GM18861 (cell line): ENCODE data around the gene PTX3.

ENCODE experiments used
- ATAC-seq: cut with Tn5 transposase; IDR thresholded peaks from one replicate; pipeline ENCODE4 v1.9.1; 2021; ENCODE audit not compliant: unreplicated experiment

PTX3 gene

DNA sequence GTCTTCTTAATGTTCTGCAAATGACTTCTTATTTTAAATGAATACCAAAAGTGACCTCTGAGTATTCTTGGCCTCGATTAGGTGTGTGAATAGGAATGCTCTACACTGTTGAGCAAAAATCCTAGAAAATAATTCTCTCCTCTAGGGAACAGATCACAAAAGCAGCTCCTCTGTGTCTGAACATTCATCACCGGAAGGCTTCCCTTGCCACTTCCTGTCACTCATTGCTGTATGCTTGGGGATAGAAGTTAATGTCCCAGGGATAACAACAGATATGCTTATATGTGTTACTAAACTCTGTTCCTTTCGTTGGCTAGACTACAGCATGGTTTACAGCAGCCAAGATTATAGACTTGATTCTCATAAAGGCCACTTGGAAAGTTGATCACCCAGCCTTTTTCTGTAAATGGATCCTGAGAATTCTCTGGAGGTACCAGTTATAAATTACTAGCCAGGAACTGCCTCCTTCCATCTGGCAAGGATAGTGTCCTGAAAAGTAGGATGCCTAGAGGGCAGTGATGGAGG lies 16.0 kb upstream of the PTX3 start:
- ATAC-seq, result no peak

DNA sequence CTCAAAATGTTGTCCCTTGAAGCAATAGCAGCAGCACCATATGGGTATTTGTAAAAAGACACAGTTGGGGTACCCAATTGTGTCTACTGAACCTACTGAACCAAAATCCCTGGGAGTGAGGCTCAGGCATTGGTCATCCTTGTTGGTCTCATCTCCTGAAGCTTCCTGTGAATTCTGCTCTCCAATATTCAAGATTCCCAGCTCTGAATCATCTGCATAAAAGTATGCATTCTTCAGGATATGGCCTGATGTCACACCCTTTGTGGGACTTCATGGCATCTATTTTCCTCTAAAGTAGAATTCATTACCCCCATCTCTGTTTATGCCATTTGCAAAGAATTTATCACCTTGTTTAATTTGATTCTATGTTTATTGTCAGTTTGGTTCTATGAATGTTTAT lies 13.3 kb upstream of the PTX3 start:
- no peak for ATAC-seq

DNA sequence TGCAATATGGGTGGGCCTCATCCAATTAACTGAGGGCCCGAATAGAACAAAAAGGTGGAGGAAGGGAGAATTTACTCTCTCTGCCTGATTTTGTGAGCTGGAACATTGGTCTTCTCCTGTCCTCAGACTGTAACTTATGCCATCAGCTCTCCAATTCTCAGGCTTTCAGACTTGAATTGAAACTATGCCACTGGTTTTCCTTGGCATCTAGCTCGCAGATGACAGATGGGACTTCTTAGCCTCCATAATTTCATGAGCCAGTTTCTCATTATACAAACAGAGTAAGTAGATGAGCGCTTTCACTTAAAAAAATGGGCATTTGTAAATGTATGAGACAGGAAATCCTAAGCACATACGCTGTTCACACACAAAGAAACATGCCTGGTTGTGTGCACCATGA lies 8.7 kb upstream of the PTX3 start:
- ATAC-seq, result no peak

DNA sequence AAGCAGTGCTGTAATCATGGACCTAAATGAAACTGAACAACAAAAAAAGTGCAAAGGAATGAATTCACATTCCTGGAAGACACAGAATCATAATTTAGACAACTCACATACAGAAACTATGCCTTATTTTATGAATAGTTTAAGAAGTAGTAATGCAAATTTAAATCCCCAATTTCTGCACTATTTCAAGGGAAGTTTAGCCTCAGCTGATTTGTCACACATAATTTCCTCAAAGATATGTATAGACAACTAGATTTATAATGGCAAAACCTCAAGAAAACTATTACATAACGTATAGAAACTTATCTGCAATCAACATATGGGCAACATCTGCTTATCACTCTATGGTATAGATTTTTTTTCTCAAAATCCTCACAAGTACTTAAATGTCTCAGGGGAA lies 7.8 kb upstream of the PTX3 start:
- no peak for ATAC-seq

DNA sequence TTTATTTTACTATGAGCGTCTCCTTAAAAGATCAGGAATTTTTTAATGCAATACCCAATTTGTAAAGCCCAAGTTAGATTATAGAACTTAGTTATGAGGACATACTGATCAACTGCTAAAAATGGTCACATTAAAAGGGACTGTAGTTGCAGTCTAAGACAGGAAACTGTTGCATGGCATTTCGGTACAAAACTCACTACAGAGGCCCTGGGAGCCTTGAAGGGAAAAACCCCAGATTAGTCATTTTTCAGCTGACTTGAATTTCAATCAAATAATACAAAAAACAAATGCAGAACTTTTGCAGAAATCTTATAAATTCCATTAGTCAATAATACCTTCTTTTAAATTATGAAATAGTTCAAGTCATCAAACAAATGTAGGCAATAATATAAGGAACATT lies 6.9 kb upstream of the PTX3 start:
- no peak for ATAC-seq

DNA sequence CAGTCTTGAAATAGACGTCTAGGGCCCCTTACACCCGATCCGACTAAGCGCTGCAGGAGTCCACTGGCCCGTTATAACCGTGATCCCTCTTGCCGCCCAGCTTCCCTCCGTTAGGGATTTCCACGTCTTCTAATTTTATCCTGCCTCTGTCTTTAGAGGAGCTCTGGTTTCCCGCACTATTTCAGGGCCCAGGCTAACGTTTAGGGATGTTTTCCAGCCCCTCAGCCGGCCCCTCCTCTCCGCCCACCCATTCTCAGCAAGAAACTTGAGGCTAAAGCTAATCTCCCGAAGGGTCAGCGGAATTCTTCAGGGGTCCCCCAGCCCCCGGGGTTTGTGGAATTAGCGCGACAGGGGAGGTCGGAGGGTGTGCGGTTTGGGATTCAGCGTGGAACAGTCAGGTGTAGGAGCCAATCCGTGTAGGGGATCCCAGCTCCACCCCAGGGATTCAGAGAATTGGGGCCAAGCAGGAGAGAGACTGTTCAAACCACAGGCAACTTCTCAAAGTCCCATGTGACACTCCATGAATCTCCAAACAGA lies 1.6 kb downstream of the PTX3 start:
- ATAC-seq, result no peak

DNA sequence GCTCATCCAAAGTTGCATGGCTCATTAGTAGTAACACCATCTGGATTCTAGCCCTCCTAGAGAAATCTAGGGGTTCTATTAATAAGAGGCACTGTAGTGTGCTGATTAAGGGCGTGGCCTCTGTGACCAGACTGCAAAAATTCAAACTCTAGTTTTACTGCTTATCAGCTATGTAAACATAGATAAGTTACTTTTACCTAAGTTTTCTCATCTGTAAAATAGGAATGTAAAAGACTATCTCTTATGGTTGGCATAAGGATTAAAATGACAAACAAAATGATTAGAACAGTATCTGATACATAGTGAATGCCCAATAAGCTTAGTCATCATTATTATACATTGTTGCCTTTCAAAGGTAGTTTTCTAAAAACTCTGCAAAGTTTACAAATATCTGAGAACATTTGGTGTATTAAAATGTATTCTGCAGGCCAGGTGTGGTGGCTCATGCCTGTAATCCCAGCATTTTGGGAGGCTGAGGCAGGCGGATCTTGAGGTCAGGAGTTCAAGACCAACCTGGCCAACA lies 4.5 kb downstream of the PTX3 start:
- no peak for ATAC-seq

DNA sequence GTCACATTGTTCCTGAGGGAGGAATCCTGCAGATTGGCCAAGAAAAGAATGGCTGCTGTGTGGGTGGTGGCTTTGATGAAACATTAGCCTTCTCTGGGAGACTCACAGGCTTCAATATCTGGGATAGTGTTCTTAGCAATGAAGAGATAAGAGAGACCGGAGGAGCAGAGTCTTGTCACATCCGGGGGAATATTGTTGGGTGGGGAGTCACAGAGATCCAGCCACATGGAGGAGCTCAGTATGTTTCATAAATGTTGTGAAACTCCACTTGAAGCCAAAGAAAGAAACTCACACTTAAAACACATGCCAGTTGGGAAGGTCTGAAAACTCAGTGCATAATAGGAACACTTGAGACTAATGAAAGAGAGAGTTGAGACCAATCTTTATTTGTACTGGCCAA lies 6.1 kb downstream of the PTX3 start:
- ATAC-seq, result no peak

DNA sequence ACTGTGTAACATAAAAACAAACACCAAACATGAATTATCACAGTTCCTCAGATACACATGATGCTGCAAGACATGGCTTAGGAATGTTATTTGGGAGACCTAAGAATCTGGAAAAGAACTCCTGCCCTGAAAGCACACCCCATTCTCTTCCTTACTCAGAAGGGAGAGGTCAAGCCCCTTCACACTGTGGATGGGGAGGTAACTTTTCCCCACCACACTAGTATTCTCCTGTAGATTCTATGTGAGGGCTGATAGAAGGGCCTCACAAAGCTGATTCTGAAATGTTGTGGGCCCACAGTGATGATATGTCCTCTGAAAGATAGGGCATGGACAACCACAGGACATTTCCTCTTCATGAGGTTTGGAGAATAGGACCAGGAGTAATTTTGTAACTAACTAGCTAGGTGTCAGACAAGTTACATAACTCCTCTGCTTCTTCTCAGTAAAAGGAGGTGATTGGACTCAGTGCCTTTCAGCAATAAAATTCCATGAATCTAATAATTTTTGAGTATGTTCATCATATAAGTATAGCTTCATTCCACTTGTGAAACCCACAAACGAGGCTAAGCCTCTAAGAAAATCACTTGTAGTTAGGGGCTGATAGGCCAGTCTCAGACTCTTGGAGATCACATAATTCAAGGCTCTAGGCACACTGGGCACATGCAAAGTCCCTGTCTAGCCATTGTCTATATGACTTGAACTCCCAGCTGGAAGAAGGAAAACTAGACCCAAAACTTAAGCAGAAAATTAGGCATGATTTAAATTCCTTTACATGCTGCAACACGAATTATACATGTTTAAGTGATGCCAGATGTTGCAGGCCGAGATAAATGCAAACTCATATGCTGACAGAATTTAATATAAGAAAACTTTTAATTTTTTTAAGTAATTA lies 7.5 kb downstream of the PTX3 start:
- no peak for ATAC-seq

DNA sequence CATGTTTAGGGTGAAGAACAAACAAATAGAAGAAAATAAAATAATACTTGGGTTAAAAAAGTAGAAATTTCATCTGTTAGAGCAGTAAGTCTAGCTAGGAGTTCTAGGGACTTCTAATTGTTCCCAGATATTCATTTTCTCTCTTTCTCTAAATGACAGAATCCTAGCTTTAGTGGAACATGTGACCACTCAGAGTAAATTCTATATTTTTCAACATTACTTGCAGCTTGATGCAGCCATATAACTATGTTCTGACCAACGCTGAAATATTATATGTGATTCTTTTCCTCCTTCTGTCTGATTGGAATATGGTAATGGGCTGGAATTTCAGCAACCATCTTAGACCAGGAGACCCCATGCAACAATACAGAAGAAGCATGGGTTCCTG lies 8.1 kb downstream of the PTX3 start:
- no peak for ATAC-seq

DNA sequence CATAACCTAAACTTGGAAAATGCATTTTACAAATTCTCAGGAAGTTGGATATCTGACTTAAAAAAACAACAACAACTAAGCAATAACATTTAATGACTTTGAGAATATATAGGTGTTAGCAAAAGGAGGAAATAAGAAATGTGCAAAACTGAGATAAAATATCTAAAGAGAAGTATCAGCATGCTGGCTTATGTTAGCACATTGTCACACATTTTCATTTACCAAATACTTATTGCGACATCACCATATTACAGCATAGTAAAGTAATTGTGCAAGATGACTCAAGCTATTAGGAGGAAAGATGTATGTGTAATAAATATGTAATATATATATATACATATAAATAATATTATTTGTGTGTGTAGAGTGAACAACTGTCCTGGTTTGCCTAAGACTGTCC lies 9.2 kb downstream of the PTX3 start:
- ATAC-seq, result no peak

DNA sequence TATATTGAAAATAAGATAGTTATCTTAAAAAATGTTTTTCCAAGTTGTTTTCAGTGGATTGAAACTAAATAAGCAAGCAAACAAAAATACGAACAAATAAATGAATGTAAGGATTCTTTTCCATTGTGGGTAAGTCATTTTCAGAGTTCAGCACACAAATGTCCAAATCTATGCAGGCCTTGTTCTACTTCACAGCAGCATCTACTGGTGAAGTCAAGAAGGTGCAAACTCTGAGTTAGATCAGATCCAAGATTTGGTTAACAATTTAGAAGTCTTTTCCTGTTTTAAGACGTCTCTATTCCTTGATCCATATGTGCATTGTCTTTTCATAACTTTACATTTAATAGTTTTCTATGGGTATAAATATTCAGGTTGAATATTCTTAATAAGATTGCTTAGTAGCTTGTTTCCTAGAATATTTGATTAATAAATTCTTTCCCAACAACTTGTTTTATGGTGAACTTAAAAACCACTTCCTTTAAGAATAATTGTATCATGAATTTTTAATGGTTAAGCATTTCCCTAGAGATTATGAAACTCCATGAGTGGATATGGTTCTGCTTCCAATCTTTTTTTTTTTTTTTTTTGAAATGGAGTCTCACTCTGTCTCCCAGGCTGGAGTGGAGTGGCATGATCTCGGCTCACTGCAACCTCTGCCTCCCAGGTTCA lies 10.5 kb downstream of the PTX3 start:
- no peak for ATAC-seq

DNA sequence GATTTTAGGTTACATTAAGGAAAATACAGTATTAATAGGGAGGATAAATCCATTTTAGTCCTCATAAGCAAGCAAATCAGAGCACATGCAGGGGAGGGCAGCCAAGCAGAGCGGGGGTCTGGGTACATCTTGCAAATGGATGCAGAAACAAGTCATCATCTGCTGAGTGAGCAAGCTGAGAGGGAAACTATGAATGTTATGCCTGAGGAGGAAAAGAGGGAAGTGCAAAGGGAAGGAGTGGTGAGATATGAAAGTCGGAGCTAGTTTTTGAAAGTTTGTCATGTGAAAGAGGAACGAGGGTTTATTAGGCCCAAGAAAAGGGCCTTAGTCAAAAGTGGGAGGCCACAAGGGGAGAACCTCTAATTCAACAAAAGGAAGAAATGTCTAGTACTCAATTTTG lies 15.4 kb downstream of the PTX3 start:
- no peak for ATAC-seq

DNA sequence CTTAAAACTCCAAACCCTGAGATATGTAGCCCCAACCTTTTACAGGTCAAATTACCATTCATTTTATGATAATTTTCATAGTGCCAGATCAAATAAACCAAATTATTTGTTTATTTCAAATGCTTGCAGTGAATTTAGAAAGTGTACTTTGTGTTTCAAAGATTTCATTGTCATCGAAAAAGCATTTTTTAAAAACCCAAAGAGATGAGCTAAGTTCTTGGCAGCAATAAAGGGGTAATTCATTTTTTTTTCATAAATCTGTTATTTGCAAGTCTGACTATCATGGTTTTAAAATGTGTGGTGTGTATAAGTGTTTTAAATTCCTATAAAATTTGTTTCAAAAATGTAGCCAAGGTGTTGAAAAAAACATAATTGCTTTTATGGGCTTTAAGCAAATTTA lies 17.2 kb downstream of the PTX3 start:
- ATAC-seq, result no peak

DNA sequence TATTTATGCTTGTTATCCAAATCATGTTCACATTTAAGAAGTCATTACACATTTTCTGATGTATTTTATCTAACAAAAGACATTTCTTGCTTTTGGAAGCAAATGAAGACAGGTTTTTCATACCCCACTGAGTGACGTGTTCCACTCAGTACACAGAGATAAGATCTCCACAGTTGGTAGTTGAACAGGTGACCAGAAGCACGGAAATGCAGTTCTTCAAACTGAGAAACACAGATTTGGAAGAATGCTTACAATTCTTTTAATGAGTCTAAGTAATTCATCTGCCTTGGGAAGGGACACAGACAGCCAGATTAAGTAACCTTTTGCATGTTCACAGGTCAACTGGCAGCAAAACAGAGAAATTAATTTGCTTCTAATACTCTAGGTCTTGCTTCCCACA lies 23.1 kb downstream of the PTX3 start:
- no peak for ATAC-seq

DNA sequence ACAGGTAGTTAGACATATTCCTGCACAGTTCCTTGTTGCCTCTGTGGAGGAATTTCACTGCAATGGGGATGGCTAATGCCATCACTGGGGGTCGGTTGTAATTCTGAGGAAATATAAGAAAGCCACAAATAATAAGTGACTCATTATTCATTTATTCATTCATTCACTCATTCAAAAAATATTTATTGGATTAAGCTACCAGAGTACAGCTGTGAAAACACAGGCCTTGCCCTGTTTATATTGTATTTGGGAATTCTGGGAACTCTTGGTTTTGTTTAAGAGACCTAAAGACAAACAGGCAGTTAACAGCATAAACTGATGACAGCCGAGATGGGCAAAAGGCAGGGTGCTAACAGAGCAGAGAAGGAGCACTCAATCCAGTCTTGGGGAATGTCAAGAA lies 23.6 kb downstream of the PTX3 start:
- ATAC-seq, result no peak

DNA sequence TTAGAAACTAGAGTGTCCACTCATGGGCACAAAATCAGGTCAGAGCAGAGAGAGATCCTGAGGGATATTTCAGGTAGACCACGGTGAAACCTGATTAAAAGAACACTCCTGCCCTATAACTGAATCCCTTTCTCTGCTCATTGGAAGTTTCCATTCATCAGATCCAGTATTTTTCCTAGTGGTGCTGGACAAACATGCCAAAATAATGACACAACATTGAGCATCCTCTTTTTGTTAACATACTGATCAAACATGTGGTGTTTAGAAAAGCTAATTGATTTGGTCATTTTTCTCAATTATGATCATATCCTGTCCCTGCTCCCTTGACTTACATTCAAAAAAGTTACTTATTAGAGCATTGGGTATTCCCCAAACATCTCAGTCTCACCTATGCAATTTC lies 27.2 kb downstream of the PTX3 start:
- no peak for ATAC-seq

DNA sequence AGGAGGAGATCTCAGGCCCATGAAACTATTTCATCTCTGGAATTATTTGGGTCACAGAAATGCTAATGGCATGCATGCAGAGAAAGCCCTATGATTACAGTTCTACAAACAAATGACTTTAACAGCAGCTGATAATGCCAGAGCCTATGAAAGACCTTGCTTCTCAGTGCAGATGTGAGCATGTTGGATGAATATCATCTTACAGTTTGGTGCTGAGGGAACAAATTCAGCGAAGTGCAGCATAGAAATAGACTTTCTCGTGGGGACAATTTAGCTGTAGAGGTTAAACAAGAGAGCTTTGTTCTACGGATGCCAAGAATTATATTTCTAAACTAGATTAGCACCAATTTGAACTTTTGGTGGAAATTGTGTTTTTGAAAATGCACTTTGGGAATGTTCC lies 27.7 kb downstream of the PTX3 start:
- no peak for ATAC-seq

DNA sequence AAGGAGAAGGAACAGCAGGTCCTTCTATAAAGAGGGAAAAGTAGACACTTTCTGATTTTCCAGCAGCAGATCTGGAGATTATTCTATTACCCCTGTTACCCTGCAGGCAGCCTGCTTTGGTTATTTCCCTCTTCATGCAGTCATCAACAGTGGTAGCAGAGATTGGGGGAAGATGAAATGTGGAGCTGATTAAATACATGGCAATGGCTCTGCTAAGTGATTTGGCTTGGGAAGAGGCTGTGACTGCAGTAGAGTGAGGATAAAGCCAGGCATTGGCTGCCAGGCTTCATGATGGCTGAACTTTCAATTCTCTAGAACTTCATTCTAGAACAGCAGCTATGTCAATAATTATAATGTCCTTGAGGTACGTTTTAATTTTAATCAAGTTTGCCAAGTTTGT lies 29.1 kb downstream of the PTX3 start:
- no peak for ATAC-seq

DNA sequence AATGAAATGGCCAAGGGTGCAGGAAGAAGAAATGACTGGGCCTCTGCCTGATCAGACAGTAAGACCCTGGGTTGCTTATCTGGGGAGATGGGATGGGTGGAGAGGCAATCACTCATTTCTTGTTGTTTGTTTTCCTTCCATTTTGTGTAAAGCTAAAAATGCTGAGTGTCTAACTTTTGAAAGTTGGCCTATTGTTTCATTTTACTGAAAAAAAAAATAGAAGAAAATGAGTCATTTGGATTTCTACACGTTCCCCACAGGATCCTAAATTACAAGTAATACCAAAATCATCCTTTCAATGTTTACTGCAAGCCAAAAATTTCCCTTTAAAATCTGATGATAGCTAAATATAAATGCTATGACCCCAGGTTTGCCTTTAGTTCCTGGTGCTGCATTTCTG lies 30.6 kb downstream of the PTX3 start:
- ATAC-seq, result no peak

DNA sequence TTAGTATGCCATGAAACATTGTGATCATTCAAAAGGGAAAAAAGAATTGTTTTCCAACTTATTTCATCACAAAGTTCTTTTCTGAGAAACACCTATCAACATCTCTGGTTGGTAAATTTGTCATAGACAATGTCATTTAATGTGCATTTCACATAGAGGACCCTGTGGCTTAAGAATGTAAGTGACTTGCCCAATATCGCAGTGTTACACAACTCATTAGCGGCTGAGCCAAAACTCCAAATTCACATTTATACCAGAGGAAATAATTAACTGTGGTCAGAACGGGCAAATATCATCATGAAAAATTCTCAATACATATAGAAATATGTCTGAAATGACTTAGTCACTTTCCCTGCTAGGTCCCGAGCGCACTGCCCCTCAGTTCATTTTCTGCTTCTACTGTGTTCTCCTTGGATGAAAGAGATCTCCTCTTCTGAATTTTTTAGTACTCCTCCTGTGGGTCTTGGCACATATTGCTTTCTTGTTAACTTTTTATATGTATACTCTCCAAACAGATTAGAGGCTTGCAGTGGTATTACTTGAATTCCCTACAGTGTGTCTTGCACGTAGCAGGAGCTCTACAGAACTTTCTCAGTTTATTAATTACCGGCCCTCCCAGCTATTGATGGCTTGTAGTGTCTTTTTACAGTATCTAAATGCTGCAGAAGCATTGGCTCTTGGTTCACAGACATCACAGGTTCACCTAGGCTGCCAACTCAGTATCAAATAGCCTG lies 33.1 kb downstream of the PTX3 start:
- no peak for ATAC-seq
